PFSK-1 (cell line): ENCODE results near the gene RBKS.

Experiments
- FOXP2 ChIP-seq: optimal IDR thresholded peaks from 2 replicates; pipeline ENCODE3; 2011; ENCODE audit warnings: borderline replicate concordance, control low read depth, inconsistent platforms; ENCODE audit not compliant: insufficient read depth; ENCODE audit errors: extremely low read length, extremely low read depth
- POLR2AphosphoS5 ChIP-seq: IDR thresholded peaks from 2 replicates; pipeline ENCODE4 v1.6.1; 2012; ENCODE audit warnings: low read depth, mild to moderate bottlenecking, control low read depth, low read length, moderate library complexity
- SIN3A ChIP-seq: IDR thresholded peaks from 2 replicates; pipeline ENCODE4 v1.6.1; 2012; ENCODE audit warnings: mild to moderate bottlenecking, low read length, moderate library complexity, borderline replicate concordance; ENCODE audit not compliant: insufficient read depth
- TAF1 ChIP-seq: IDR thresholded peaks from 2 replicates; pipeline ENCODE4 v1.6.1; 2012; ENCODE audit warnings: low read length, control low read depth, borderline replicate concordance; ENCODE audit not compliant: insufficient read depth
- TF ChIP-seq, protein P1 (sequence below), 2 experiments: IDR thresholded peaks; 2 replicates each; pipeline versions ENCODE4 v1.6.1 to v1.8.0; 2011 to 2012; ENCODE audit warnings: low read depth in 2 of 2, low read length in 2 of 2, control low read depth in 1 of 2, inconsistent platforms in 1 of 2, mild to moderate bottlenecking in 1 of 2, moderate library complexity in 1 of 2; ENCODE audit not compliant: insufficient read depth in 1 of 2

RBKS gene

DNA sequence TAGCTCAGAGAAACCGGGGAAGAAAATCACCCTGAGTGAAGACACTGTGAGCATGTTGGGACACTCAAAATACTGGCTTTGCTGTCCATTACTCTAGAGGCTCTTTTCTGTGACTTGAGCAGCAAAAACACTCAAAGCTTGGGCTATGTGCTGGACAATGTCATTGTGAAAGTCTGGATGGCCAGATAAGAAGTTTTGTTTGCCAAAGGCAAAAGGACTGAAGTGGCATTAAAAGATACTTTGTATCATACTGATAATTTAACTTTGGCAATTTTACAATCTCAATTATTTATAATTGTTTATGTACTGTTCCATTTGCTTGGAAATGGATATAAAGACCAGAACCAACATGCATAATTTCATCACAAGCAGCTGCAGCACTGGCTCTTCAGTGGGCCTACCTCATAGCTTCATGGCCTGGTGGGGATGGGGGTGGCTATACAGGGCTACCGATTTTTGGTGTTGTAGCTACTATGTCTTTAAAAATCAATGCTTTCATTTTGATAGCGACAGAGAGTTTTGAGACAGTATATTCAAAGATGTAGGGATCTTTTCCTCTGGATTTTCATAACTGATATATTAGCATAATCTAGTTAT is 51.1 kb downstream of the RBKS start:
- no peak for TF ChIP-seq FOXP2
- TF ChIP-seq TAF1: no peak
- TF ChIP-seq, protein P1, sequence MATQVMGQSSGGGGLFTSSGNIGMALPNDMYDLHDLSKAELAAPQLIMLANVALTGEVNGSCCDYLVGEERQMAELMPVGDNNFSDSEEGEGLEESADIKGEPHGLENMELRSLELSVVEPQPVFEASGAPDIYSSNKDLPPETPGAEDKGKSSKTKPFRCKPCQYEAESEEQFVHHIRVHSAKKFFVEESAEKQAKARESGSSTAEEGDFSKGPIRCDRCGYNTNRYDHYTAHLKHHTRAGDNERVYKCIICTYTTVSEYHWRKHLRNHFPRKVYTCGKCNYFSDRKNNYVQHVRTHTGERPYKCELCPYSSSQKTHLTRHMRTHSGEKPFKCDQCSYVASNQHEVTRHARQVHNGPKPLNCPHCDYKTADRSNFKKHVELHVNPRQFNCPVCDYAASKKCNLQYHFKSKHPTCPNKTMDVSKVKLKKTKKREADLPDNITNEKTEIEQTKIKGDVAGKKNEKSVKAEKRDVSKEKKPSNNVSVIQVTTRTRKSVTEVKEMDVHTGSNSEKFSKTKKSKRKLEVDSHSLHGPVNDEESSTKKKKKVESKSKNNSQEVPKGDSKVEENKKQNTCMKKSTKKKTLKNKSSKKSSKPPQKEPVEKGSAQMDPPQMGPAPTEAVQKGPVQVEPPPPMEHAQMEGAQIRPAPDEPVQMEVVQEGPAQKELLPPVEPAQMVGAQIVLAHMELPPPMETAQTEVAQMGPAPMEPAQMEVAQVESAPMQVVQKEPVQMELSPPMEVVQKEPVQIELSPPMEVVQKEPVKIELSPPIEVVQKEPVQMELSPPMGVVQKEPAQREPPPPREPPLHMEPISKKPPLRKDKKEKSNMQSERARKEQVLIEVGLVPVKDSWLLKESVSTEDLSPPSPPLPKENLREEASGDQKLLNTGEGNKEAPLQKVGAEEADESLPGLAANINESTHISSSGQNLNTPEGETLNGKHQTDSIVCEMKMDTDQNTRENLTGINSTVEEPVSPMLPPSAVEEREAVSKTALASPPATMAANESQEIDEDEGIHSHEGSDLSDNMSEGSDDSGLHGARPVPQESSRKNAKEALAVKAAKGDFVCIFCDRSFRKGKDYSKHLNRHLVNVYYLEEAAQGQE (IDR thresholded peaks at IDR 0.05; ENCODE audit: insufficient read depth in 1 of 2, low read depth in 2 of 2, low read length in 2 of 2): no peak
- no peak for TF ChIP-seq SIN3A
- no peak for TF ChIP-seq POLR2AphosphoS5

DNA sequence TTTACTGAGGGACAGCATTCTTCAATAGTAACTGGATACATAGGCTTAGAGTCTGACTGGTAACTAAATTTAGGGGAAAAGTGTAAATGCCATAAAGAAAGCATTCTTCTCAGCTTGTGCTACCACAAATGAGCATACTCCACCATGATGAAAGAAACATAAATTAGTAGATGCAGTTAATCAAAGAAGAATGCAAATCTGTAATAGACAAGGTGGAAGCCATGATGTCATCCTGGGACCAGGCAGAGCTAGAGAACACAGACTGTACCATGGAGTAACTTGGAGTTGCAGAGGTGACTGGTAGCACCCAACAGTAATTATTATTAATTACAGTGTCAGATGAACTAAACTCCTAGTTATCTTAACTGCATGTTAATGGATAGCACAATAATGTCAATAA is 51.7 kb downstream of the RBKS start:
- TF ChIP-seq TAF1 (no peak), FOXP2 (no peak), POLR2AphosphoS5 (no peak), SIN3A (no peak)
- TF ChIP-seq, protein P1 (IDR thresholded peaks at IDR 0.05; ENCODE audit: insufficient read depth in 1 of 2, low read depth in 2 of 2, low read length in 2 of 2): no peak

DNA sequence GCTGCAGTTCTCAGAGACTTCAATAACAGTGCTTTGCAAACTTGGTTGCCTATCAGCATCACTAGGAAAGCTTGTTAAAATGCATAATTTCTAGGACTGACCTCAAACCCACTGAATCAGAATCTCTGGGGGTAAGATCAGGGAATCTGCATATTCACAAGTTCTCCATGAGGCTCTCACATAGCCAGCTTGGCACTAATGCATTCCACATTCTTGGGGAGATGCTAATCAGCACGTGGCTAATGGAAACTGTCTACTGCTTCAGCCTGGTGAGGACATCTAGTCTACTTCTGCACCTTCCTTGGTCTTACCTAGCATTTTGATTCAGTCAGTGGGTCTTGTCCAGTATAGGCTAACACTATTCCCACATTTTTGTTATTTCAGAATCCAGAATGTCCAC is 56.3 kb downstream of the RBKS start:
- TF ChIP-seq POLR2AphosphoS5: no peak
- no peak for TF ChIP-seq TAF1
- TF ChIP-seq SIN3A: no peak
- no peak for TF ChIP-seq FOXP2
- TF ChIP-seq, protein P1 (IDR thresholded peaks at IDR 0.05; ENCODE audit: insufficient read depth in 1 of 2, low read depth in 2 of 2, low read length in 2 of 2): no peak

DNA sequence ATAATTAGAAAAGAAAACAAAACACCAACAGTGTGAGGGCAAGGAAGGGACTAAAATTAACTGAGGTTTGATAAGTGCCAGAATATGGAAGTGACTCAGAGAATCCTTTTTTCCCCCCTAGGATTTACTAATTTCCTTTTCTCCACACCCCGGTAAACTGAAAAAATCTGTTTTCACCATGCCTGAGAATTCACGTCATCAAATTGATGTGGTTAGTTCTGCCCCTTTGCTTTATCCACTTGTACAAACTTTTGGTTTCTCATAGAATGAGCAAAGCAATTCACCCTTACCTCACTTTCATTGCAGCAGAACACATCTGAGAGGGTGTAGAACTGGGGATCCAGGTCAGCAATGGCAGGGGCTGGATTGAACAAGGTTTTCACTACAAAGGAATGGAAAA is 57.8 kb downstream of the RBKS start:
- TF ChIP-seq TAF1 (no peak), SIN3A (no peak), FOXP2 (no peak), POLR2AphosphoS5 (no peak)
- TF ChIP-seq, protein P1 (IDR thresholded peaks at IDR 0.05; ENCODE audit: insufficient read depth in 1 of 2, low read depth in 2 of 2, low read length in 2 of 2): no peak

DNA sequence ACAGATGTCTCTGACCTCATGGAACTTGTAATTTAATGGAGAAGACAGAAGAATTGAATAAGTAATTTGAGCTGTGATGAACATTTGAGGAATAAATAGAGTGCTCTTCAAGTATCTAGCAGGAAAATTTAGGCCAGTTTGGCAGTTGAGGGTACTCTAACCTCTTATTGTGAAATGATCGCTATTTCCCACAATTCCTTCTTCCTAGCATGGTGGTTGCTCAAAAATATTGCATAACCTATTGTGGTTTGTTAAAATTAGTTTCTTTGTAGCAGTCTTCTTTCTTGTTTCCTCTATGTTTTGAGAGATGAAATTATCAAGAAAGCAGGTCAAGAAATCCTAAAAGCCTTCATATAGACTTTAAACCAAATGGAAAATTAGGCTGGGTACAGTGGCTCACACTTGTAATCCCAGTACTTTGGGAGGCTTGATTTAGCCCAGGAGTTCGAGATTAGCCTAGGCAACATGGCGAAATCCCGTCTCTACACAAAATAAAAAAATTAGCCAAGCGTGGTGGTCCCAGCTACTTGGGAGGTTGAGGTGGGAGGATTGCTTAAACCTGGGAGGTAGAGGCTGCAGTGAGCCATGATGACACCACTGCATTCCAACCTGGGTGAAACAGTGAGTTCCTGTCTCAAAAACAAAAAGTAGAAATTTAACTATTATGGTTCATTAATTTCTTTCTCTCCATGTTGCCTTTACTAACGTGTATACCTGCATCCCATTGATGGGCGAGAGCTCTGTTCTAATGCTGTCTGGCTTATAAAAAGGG is 58.7 kb downstream of the RBKS start:
- TF ChIP-seq, protein P1 (IDR thresholded peaks at IDR 0.05; ENCODE audit: insufficient read depth in 1 of 2, low read depth in 2 of 2, low read length in 2 of 2): no peak
- no peak for TF ChIP-seq SIN3A
- TF ChIP-seq POLR2AphosphoS5: no peak
- no peak for TF ChIP-seq FOXP2
- TF ChIP-seq TAF1: no peak
